Brain microvascular endothelial cell (primary cell): ENCODE measurements around the gene KIAA1217.

Experiments used
- DNase-seq: peaks from one replicate; pipeline ENCODE4 v3.0.0-alpha.2; 2020
- H3K27ac ChIP-seq: fragments of 250-450 bp; sonication (Bioruptor Pico); 2 replicates; pipeline ENCODE4 v1.5.1; 2020; ENCODE audit warnings: mild to moderate bottlenecking, moderate library complexity
- H3K27me3 ChIP-seq: fragments of 250-450 bp; sonication (Bioruptor Pico); replicated peaks from 2 replicates; pipeline ENCODE4 v1.5.1; 2020; ENCODE audit warnings: mild to moderate bottlenecking
- H3K36me3 ChIP-seq: fragments of 250-450 bp; sonication (Bioruptor Pico); replicated peaks from 2 replicates; pipeline ENCODE4 v1.5.1; 2020; ENCODE audit warnings: mild to moderate bottlenecking
- H3K4me3 ChIP-seq: 2 replicates; pipeline ENCODE4 v1.5.1; 2011; ENCODE audit warnings: low read depth, mild to moderate bottlenecking, control low read depth, low read length, moderate library complexity
- CTCF ChIP-seq: IDR thresholded peaks from 2 replicates; pipeline ENCODE4 v1.5.1; 2011; ENCODE audit warnings: low read depth, mild to moderate bottlenecking, moderate library complexity, low read length, control low read depth, inconsistent platforms; ENCODE audit errors: missing control alignments
- in situ Hi-C: cut with HindIII; loops from 2 replicates; pipeline ENCODE4 v1.10.0; 2017; ENCODE audit warnings: low sequenced_read_pairs, low pct_ligation_motif_present

The KIAA1217 gene

GRCh38 chr10:24406809-24407483 lies 198.0 kb downstream of the KIAA1217 start:
- Histone ChIP-seq H3K4me3 (no peak overlapping the region), H3K36me3 (no peaks in the 10 kb centered on the region), H3K27me3 (no peaks in the 10 kb centered on the region), H3K27ac (no peak overlapping the region)
- in situ Hi-C loops, result no loop called here
- no peak for DNase-seq
- no peak for TF ChIP-seq CTCF

GRCh38 chr10:24407928-24408327 lies 199.0 kb downstream of the KIAA1217 start:
- in situ Hi-C loops, result no loop called here
- Histone ChIP-seq H3K36me3 (no peaks in the 10 kb centered on the region), H3K4me3 (no peak overlapping the region), H3K27ac (no peak overlapping the region), H3K27me3 (no peaks in the 10 kb centered on the region)
- no peak for DNase-seq
- TF ChIP-seq CTCF, result no peak

- Histone ChIP-seq H3K36me3 (no peaks in the 10 kb centered on the region), H3K27me3 (no peaks in the 10 kb centered on the region), H3K27ac (no peak overlapping the region), H3K4me3 (no peak overlapping the region)
- no peak for TF ChIP-seq CTCF
- no peak for DNase-seq
- in situ Hi-C loops, result no loop called here
These were observed 199.4 kb downstream of the KIAA1217 start for GRCh38 chr10:24408365-24408764.

- no peaks in the 10 kb centered on the region for H3K36me3 ChIP-seq
- H3K27ac ChIP-seq, result no peak overlapping the region
- no peak overlapping the region for H3K4me3 ChIP-seq
- TF ChIP-seq CTCF, result no peak
- DNase-seq, result no peak
- in situ Hi-C loops, result no loop called here
- H3K27me3 ChIP-seq, result no peaks in the 10 kb centered on the region
These were observed 205.7 kb downstream of the KIAA1217 start for GRCh38 chr10:24414597-24414996.

GRCh38 chr10:24415455-24416125 lies 206.7 kb downstream of the KIAA1217 start:
- in situ Hi-C loops, result no loop called here
- no peak overlapping the region for H3K27ac ChIP-seq
- TF ChIP-seq CTCF, result no peak
- no peak overlapping the region for H3K4me3 ChIP-seq
- H3K36me3 ChIP-seq, result no peaks in the 10 kb centered on the region
- H3K27me3 ChIP-seq, result no peaks in the 10 kb centered on the region
- DNase-seq, result peak; percentile 51
